ENCODE results near the gene HMOX2.

The HMOX2 gene

GRCh38 chr16:4500272-4500671 is 24.1 kb downstream of the HMOX2 start:
- no peak for DNase-seq

GRCh38 chr16:4501071-4501478 is 24.9 kb downstream of the HMOX2 start:
- Mint-ChIP-seq H3K9me3 (no peaks in the 10 kb centered on the region), H3K4me1 (peaks cover 75% of the 10 kb centered on the region), H3K4me3 (no peak overlapping the region), H3K27me3 (no peaks in the 10 kb centered on the region), H3K36me3 (peaks cover 41% of the 10 kb centered on the region), H3K27ac (no peak overlapping the region)
- no peak for DNase-seq
- CTCF ChIA-PET = interaction anchor here (1.3 to 2.9 kb wide), 3 partner anchors 11 to 25 kb away, joined by 5 to 11 read pairs (median 5); partner anchors contain the start of gene HMOX2

More at GRCh38 chr16:4500272-4500671, 24.1 kb downstream of the HMOX2 start:
- Mint-ChIP-seq H3K9me3 (no peaks in the 10 kb centered on the region), H3K36me3 (peaks cover 42% of the 10 kb centered on the region), H3K4me1 (peaks cover 67% of the 10 kb centered on the region), H3K27me3 (no peaks in the 10 kb centered on the region), H3K27ac (no peak overlapping the region), H3K4me3 (no peak overlapping the region)
- CTCF ChIA-PET = interaction anchor here (1.7 to 2.9 kb wide), 2 partner anchors 10 to 22 kb away, joined by 5 to 11 read pairs; no protein-coding TSS in a partner anchor

DNA sequence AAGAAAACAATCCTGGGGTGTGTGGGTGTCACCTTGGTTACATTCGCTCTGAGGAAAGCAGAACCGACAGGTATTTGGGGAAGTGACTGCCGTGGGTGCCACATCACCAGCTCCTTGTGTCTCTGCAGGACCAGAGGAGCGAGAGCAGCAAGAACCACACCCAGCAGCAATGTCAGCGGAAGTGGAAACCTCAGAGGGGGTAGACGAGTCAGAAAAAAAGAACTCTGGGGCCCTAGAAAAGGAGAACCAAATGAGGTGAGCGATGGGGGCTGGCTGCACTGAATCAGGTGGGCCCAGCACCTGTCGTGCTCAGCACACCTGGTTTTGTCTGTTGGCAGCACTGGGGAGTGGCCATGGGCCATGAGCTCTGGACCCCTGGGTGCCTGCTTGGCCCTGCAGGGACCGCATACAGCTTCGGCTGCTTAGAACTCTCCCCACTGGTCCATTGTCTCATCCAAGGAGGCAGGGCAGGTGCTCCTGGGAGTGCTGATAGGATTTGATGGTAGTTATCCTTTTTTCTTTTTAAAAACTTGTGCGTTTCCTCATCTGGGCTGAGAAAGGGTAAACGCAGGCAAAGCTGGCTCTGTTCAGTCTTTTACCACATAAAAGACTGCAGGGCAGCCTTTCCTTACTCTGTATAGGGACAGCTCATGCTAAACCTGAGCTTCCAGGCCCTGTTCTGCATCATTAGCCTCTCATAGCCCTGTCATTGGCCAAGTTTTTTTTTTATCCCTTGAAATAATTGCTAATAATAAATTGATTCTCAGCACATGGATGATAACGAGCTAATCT is 29.4 kb downstream of the HMOX2 start:
- peaks cover 64% of the 10 kb centered on the region for H3K4me1 Mint-ChIP-seq
- peak; percentile 89 for DNase-seq
- CTCF ChIA-PET = interaction anchor here (0.6 to 6.4 kb wide), 24 partner anchors 9 to 804 kb away, joined by 3 to 83 read pairs (median 6); partner anchors contain the start of genes HMOX2 and MGRN1

DNA sequence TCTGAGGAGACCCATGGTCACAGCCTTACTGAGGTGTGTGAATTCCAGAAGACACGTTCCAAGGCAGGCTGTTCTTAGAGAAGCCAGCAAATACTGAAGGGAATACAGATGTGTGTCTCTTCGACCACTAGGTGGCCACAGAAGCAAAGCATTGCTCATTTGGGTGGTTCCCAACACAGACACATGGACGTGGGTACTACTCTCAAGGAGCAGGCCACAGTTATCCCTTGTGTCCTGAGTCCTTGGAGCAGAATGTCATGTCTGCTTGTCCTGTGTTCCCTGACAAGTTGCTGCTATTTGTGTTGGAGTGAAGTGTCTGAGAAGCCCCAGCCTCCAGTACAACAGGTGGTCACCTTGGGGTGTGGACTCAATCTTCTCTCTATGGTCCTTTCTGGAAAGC is 30.3 kb downstream of the HMOX2 start:
- Mint-ChIP-seq H3K9me3 (no peaks in the 10 kb centered on the region), H3K4me3 (peak overlapping the region; percentile 61), H3K4me1 (peaks cover 63% of the 10 kb centered on the region), H3K27me3 (no peaks in the 10 kb centered on the region), H3K27ac (peak overlapping the region; percentile 95), H3K36me3 (peaks cover 53% of the 10 kb centered on the region)
- DNase-seq = peak; percentile 76
- CTCF ChIA-PET = interaction anchor here (0.8 to 6.4 kb wide), 21 partner anchors 8 to 229 kb away, joined by 3 to 83 read pairs (median 6); partner anchors contain the start of genes HMOX2 and MGRN1

More for the DNA sequence above, 29.4 kb downstream of the HMOX2 start:
- Mint-ChIP-seq H3K36me3 (peaks cover 47% of the 10 kb centered on the region), H3K27me3 (no peaks in the 10 kb centered on the region), H3K4me3 (peak overlapping the region; percentile 61), H3K27ac (peak overlapping the region; percentile 95), H3K9me3 (no peaks in the 10 kb centered on the region)

- Mint-ChIP-seq H3K27ac (peak overlapping the region; percentile 45), H3K4me1 (peaks cover 65% of the 10 kb centered on the region), H3K36me3 (peaks cover 63% of the 10 kb centered on the region), H3K27me3 (no peaks in the 10 kb centered on the region), H3K9me3 (no peaks in the 10 kb centered on the region), H3K4me3 (no peak overlapping the region)
- DNase-seq = no peak
- CTCF ChIA-PET = interaction anchor here (0.5 to 6.4 kb wide), 21 partner anchors 7 to 577 kb away, joined by 3 to 83 read pairs (median 5); partner anchors contain the start of genes CDIP1, HMOX2 and MGRN1
These were observed 31.6 kb downstream of the HMOX2 start for GRCh38 chr16:4507588-4508345.

GRCh38 chr16:4508806-4509205 is 32.6 kb downstream of the HMOX2 start:
- no peak for DNase-seq
- Mint-ChIP-seq H3K27me3 (no peaks in the 10 kb centered on the region), H3K27ac (no peak overlapping the region), H3K9me3 (no peaks in the 10 kb centered on the region), H3K4me3 (no peak overlapping the region), H3K4me1 (peaks cover 63% of the 10 kb centered on the region), H3K36me3 (peaks cover 62% of the 10 kb centered on the region)
- CTCF ChIA-PET = interaction anchor here (0.7 to 6.4 kb wide), 6 partner anchors 10 to 115 kb away, joined by 3 to 83 read pairs (median 38); partner anchors contain the start of genes HMOX2 and MGRN1

- Mint-ChIP-seq H3K27me3 (no peaks in the 10 kb centered on the region), H3K9me3 (no peaks in the 10 kb centered on the region), H3K4me3 (no peak overlapping the region), H3K4me1 (peaks cover 64% of the 10 kb centered on the region), H3K36me3 (peaks cover 60% of the 10 kb centered on the region), H3K27ac (no peak overlapping the region)
- CTCF ChIA-PET = interaction anchor here (1.1 to 6.4 kb wide), 6 partner anchors 11 to 114 kb away, joined by 3 to 83 read pairs (median 6); partner anchors contain the start of gene MGRN1
- no peak for DNase-seq
These were observed 33.2 kb downstream of the HMOX2 start for GRCh38 chr16:4509420-4509819.

- H3K27ac Mint-ChIP-seq = peak overlapping the region; percentile 67
- H3K27me3 Mint-ChIP-seq = no peaks in the 10 kb centered on the region
- H3K4me3 Mint-ChIP-seq = no peak overlapping the region
- DNase-seq = no peak
- peaks cover 64% of the 10 kb centered on the region for H3K36me3 Mint-ChIP-seq
- H3K9me3 Mint-ChIP-seq = no peaks in the 10 kb centered on the region
- CTCF ChIA-PET = interaction anchor here (1.1 to 6.4 kb wide), 5 partner anchors 11 to 76 kb away, joined by 3 to 83 read pairs (median 5); no protein-coding TSS in a partner anchor
- H3K4me1 Mint-ChIP-seq = peaks cover 64% of the 10 kb centered on the region
These were observed 33.9 kb downstream of the HMOX2 start for GRCh38 chr16:4510131-4510530.

GRCh38 chr16:4510747-4511426 is 34.7 kb downstream of the HMOX2 start:
- no peaks in the 10 kb centered on the region for H3K27me3 Mint-ChIP-seq
- DNase-seq = no peak
- no peak overlapping the region for H3K4me3 Mint-ChIP-seq
- peaks cover 69% of the 10 kb centered on the region for H3K36me3 Mint-ChIP-seq
- CTCF ChIA-PET = interaction anchor here (1.4 to 6.4 kb wide), 3 partner anchors 33 to 76 kb away, joined by 5 to 83 read pairs (median 80); no protein-coding TSS in a partner anchor
- H3K4me1 Mint-ChIP-seq = peaks cover 64% of the 10 kb centered on the region
- no peaks in the 10 kb centered on the region for H3K9me3 Mint-ChIP-seq
- peak overlapping the region; percentile 80 for H3K27ac Mint-ChIP-seq

DNA sequence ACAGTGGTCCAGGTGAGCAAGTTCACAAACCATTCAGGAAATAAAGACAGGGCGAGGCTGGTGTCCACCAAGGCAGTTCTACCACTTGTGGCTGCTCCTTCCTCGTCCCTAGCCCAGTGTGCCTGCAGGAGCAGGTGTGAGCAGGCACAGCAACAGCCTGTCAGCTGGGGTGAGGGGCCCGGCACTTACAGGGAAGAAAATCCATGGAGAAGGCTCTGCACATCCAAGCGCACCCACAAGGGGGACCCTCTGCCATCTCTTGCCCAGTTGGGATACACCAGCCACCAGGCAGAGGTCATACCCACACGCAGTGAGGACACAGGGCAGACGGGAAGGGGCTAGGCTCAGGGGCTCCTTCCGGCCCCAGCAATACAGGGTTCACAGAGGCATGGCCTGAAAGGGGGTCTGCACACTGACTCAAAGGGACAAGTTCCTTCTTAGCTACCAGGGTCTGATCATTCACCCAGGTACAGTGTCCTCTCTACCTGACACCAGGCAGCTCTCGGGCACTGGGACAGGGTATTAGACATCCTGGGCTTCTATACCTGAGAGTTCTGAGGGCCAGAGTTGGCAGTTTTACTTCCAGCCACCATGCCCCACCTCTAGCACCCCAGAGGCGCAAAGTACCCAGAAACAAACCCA is 35.4 kb downstream of the HMOX2 start:
- no peak overlapping the region for H3K4me3 Mint-ChIP-seq
- peak; percentile 35 for DNase-seq
- CTCF ChIA-PET = no interaction called here
- H3K27me3 Mint-ChIP-seq = no peaks in the 10 kb centered on the region
- peaks cover 65% of the 10 kb centered on the region for H3K36me3 Mint-ChIP-seq
- peak overlapping the region; percentile 80 for H3K27ac Mint-ChIP-seq
- no peaks in the 10 kb centered on the region for H3K9me3 Mint-ChIP-seq
- peaks cover 63% of the 10 kb centered on the region for H3K4me1 Mint-ChIP-seq

DNA sequence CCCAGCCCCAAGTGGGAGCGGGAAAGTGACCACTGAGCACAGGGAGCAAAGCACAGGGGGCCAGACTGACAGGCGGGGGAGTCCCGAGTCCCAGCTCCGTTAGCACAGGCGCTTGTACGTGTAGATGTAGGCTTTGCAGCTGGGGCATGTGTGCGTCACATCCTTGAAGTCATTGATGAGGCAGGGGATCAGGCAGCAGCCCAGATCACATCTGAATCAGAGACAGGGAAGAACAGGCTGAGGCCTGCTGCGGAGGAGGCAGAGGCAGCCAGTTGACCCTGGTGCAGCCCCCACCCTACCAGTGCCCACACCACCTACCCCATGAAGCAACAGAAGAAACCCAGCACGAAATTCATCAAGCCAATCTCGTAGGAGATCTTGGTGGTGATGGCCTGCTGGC is 36.3 kb downstream of the HMOX2 start:
- Mint-ChIP-seq H3K27me3 (no peaks in the 10 kb centered on the region), H3K4me1 (peaks cover 58% of the 10 kb centered on the region), H3K4me3 (no peak overlapping the region), H3K9me3 (no peaks in the 10 kb centered on the region), H3K27ac (peak overlapping the region; percentile 76), H3K36me3 (peaks cover 57% of the 10 kb centered on the region)
- DNase-seq = no peak
- CTCF ChIA-PET = no interaction called here

GRCh38 chr16:4513086-4513860 is 37.1 kb downstream of the HMOX2 start:
- H3K27me3 Mint-ChIP-seq = no peaks in the 10 kb centered on the region
- peaks cover 49% of the 10 kb centered on the region for H3K36me3 Mint-ChIP-seq
- H3K4me1 Mint-ChIP-seq = peaks cover 57% of the 10 kb centered on the region
- peak overlapping the region; percentile 67 for H3K27ac Mint-ChIP-seq
- no peaks in the 10 kb centered on the region for H3K9me3 Mint-ChIP-seq
- DNase-seq = no peak
- CTCF ChIA-PET = interaction anchor here (2.2 kb wide), 1 partner anchor 8 kb away, joined by 16 read pairs; no protein-coding TSS in a partner anchor
- H3K4me3 Mint-ChIP-seq = no peak overlapping the region

Data from activated naive CD4-positive, alpha-beta T cell treated with anti-CD3 and anti-CD28 coated beads, Interleukin-2, amount 10 ng/mL, durations not matched to agents 7 days and 5 days (primary cell).